GM12873 (cell line): ENCODE results near the gene CNR2.

Source experiments
- TF ChIP-seq, protein P1 (sequence below): IDR thresholded peaks from 2 replicates; pipeline ENCODE4 v1.5.1; 2012; ENCODE audit warnings: low read depth, mild to moderate bottlenecking, moderate library complexity, low read length, control low read depth; ENCODE audit not compliant: insufficient read depth; ENCODE audit errors: missing control alignments

The CNR2 gene

DNA sequence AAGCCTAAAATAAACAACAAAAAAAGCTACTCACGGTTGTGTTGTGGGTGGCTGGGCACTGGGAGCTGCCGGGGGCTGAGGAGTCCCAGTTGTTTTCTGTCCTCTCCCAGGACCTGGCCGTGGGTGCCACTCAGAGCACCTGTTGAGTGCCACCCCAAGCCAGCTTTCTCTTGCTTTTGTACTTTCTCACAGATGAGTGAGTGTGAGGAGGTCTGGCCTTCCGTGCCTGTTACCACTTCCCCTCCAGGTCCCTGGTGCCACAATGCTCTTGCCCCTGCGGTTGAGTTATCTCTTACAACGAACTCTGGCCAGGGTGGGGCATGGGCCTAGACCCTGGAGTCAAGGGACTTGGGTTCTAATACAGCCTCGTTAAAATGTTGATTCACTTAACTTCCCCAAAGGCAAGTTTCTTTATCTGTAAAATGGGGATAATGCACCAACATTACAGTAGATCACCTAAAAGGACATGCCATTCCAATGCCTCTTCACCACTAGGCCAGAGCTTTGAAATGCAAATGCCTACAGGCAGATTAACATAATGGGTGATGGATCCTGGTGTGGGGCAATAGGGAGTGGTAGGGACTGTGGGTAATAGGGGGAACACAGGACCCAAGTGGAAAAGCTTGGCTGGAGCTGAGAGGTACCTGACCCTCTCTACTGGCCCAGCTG is at the start of gene CNR2:
Gene CNR2, minus strand, starts transcription at position 151 of the 669 bp plus-strand sequence. CDS start 37,745 bp downstream, outside the sequence.
- TF ChIP-seq, protein P1, sequence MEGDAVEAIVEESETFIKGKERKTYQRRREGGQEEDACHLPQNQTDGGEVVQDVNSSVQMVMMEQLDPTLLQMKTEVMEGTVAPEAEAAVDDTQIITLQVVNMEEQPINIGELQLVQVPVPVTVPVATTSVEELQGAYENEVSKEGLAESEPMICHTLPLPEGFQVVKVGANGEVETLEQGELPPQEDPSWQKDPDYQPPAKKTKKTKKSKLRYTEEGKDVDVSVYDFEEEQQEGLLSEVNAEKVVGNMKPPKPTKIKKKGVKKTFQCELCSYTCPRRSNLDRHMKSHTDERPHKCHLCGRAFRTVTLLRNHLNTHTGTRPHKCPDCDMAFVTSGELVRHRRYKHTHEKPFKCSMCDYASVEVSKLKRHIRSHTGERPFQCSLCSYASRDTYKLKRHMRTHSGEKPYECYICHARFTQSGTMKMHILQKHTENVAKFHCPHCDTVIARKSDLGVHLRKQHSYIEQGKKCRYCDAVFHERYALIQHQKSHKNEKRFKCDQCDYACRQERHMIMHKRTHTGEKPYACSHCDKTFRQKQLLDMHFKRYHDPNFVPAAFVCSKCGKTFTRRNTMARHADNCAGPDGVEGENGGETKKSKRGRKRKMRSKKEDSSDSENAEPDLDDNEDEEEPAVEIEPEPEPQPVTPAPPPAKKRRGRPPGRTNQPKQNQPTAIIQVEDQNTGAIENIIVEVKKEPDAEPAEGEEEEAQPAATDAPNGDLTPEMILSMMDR: no peak

DNA sequence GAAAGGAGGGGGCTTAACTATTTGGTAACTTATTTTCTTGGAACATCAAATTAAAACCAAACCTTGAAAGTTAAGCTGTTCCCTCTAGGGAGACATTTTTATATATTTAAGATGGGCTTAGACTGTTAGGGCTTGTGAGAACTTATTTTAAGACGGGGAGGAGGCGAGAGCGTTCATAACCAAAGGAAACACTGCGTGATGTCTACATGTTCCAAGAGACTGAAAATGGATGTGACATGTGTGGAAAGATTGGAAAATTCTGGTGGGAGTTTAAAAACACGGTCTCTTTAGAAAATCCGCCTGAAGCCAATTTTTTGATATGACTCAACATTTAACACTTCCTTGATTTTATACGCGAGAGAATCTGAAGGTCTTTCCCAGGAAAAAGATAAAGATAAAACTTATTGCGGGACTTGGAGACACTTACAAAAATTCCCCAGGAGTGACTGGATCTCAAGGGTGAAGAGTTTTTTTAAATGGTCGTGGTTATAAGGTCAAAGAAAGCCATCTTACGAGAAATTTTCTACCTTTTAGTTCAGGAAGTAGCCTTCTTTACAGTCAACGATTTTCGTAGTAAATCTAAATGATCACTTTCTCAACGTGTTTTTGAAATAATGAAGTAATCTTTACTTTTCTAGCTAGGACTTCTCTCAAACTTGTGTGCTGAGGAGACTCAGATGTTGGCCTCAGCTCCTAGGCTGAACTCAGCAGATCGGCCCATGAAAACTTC is 47.3 kb upstream of the CNR2 start:
- TF ChIP-seq, protein P1: no peak

- TF ChIP-seq, protein P1: no peak
These were observed 46.5 kb upstream of the CNR2 start, which contains the start of gene PNRC2 for GRCh38 chr1:23959461-23960290. PNRC2 (plus strand) TSS chr1:23959828; CDS start chr1:23961458, 1,630 bp downstream.

- TF ChIP-seq, protein P1: peak; percentile 44
These were observed 45.8 kb upstream of the CNR2 start for GRCh38 chr1:23958810-23959460.

DNA sequence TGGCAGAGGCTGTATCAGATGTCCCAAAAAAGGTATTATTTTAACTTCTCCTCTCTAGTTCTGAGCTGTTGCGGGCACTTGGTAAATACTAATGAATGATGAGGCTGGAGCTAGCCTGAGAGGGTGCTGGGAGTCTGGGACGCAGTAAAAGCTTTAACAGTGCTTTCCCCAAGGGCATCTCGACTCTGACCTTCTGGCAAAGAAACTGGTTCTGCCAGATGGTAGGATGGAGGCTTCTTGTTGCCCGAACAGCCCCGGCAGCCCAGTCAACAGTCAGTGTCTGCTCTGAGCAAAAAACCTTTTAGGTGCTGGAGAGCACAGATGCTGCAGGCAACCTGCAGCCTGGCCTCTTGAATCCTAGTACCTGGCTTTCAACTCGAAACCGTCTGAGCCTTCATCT is 43.9 kb upstream of the CNR2 start:
- TF ChIP-seq, protein P1: no peak

DNA sequence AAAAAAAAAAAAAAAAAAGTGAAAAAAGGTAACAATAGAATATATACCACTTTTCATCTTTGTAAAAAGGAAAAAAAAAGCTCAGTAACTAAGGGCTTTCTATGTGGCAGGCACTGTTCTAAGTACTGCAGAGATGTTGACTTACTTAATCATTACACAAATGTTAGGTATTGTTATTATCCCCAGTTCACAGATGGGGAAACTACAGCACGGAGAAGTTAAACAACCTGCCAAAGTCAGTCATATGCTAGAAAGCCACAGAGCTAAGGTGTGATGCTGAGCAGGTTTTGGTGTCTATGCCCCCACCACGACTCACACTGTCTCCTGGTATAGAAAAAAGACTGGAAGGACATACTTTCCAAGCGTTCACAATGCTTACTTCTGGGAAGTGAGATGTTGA is 39.9 kb upstream of the CNR2 start:
- TF ChIP-seq, protein P1: no peak

DNA sequence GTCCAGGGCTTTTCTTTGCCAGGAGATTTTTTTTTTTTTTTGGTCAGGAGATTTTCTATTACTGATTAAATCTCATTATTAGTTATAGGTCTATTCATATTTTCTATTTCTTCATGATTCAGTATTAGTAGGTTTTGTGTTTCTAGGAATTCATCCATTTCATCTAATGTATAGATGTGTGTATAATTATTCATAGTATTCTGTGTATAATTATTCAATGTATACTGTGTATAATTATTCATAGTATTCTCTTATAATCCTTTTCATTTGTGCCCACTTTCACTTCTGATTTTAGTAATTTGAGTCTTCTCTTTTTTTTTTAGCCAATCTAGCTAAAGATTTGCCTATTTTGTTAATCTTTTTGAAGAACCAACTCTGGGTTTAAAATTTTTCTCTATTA is 34.2 kb upstream of the CNR2 start:
- TF ChIP-seq, protein P1: no peak
